ENCODE results near the gene PGK1. TPM values are rescaled to one million over a fixed set of nuclear protein-coding genes. Genes with fewer than 3 reads are reported as not detected.
"Not testable (repeated sequence)": the region's sequence is repeated elsewhere in the genome, so short reads cannot be mapped to it uniquely, and the experiment has no call there.

The PGK1 gene
- total RNA-seq (134 and 141 TPM in 2 replicates), polyA plus RNA-seq (378 and 636 TPM in 2 replicates), polyA minus RNA-seq (ENCODE audit: low replicate concordance) (353 and 405 TPM in 2 replicates)
- polyA plus RNA-seq (2012): 326 and 513 TPM in 2 replicates

GRCh38 chrX:78103623-78104446, at the start of gene PGK1:
PGK1 (plus strand) TSS chrX:78104248; CDS start chrX:78104341, 93 bp downstream.
- TF ChIP-seq EZH2 (IDR thresholded peaks at IDR 0.05; ENCODE audit: low read length, missing control alignments): no peak
- no peak for TF ChIP-seq CTCF (conservative IDR thresholded peaks at IDR 0.05 in 1 of 2, IDR thresholded peaks at IDR 0.05 in 1 of 2; ENCODE audit: low read depth in 1 of 2, low read length in 2 of 2)
- Histone ChIP-seq H3K4me3 (replicated peaks in 1 of 4; ENCODE audit: control extremely low read depth in 1 of 4, insufficient read depth in 1 of 4, low read depth in 3 of 4, low read length in 4 of 4) (peak within 1 kb of the TSS; percentile 62 to 92 (median 82)), H3K27ac (ENCODE audit: insufficient read depth, low read length) (peak within 1 kb of the TSS; percentile 95), H2AFZ (ENCODE audit: low read length) (no peak within 1 kb of the TSS), H3K9ac (ENCODE audit: insufficient read depth, low read length) (peak within 1 kb of the TSS; percentile 80), H4K20me1 (ENCODE audit: control insufficient read depth, extremely low read depth, insufficient read depth, low read length) (peaks cover 3% of the 10 kb centered on the region), H3K27me3 (ENCODE audit: control insufficient read depth, insufficient read depth, low read length) (no peaks in the 10 kb centered on the region), H3K4me1 (ENCODE audit: control insufficient read depth, extremely low read depth, insufficient read depth, low read length) (no peaks in the 10 kb centered on the region), H3K36me3 (ENCODE audit: control insufficient read depth, insufficient read depth, low read length) (no peaks in the 10 kb centered on the region), H3K9me3 (ENCODE audit: control insufficient read depth, insufficient read depth, low read depth, low read length) (no peaks in the 10 kb centered on the region), H3K79me2 (ENCODE audit: control insufficient read depth, insufficient read depth, low read length) (peaks cover 47% of the 10 kb centered on the region), H3K4me2 (ENCODE audit: extremely low read depth, insufficient read depth, low read length) (peak within 1 kb of the TSS; percentile 75)
- DNase-seq (ENCODE audit: low read depth in 2 of 2): peak; percentile 97 to 98

GRCh38 chrX:78063687-78064086, 40.4 kb upstream of the PGK1 start:
- TF ChIP-seq CTCF (conservative IDR thresholded peaks at IDR 0.05 in 1 of 2, IDR thresholded peaks at IDR 0.05 in 1 of 2; ENCODE audit: low read depth in 1 of 2, low read length in 2 of 2) (no peak), EZH2 (IDR thresholded peaks at IDR 0.05; ENCODE audit: low read length, missing control alignments) (no peak)
- no peak overlapping the region for H2AFZ ChIP-seq (ENCODE audit: low read length)
- no peak for DNase-seq (ENCODE audit: low read depth in 2 of 2)
- H3K9ac ChIP-seq (ENCODE audit: insufficient read depth, low read length): no peak overlapping the region
- peaks cover 2% of the 10 kb centered on the region for H3K4me1 ChIP-seq (ENCODE audit: control insufficient read depth, extremely low read depth, insufficient read depth, low read length)
- H3K4me3 ChIP-seq (replicated peaks in 1 of 4; ENCODE audit: control extremely low read depth in 1 of 4, insufficient read depth in 1 of 4, low read depth in 3 of 4, low read length in 4 of 4): no peak overlapping the region
- no peaks in the 10 kb centered on the region for H4K20me1 ChIP-seq (ENCODE audit: control insufficient read depth, extremely low read depth, insufficient read depth, low read length)
- H3K36me3 ChIP-seq (ENCODE audit: control insufficient read depth, insufficient read depth, low read length): no peaks in the 10 kb centered on the region
- H3K27me3 ChIP-seq (ENCODE audit: control insufficient read depth, insufficient read depth, low read length): no peaks in the 10 kb centered on the region
- H3K9me3 ChIP-seq (ENCODE audit: control insufficient read depth, insufficient read depth, low read depth, low read length): no peaks in the 10 kb centered on the region
- no peaks in the 10 kb centered on the region for H3K79me2 ChIP-seq (ENCODE audit: control insufficient read depth, insufficient read depth, low read length)
- H3K4me2 ChIP-seq (ENCODE audit: extremely low read depth, insufficient read depth, low read length): no peak overlapping the region
- no peak overlapping the region for H3K27ac ChIP-seq (ENCODE audit: insufficient read depth, low read length)

- TF ChIP-seq EZH2 (IDR thresholded peaks at IDR 0.05; ENCODE audit: low read length, missing control alignments) (no peak), CTCF (conservative IDR thresholded peaks at IDR 0.05 in 1 of 2, IDR thresholded peaks at IDR 0.05 in 1 of 2; ENCODE audit: low read depth in 1 of 2, low read length in 2 of 2) (no peak)
These were observed 39.9 kb upstream of the PGK1 start for GRCh38 chrX:78064152-78064551.

GRCh38 chrX:78064698-78065601, 39.1 kb upstream of the PGK1 start:
- not testable (repeated sequence) for H3K4me2 ChIP-seq (ENCODE audit: extremely low read depth, insufficient read depth, low read length); H3K4me1 ChIP-seq (ENCODE audit: control insufficient read depth, extremely low read depth, insufficient read depth, low read length); H3K9ac ChIP-seq (ENCODE audit: insufficient read depth, low read length); H3K9me3 ChIP-seq (ENCODE audit: control insufficient read depth, insufficient read depth, low read depth, low read length); H3K27me3 ChIP-seq (ENCODE audit: control insufficient read depth, insufficient read depth, low read length); H2AFZ ChIP-seq (ENCODE audit: low read length); H3K79me2 ChIP-seq (ENCODE audit: control insufficient read depth, insufficient read depth, low read length); H4K20me1 ChIP-seq (ENCODE audit: control insufficient read depth, extremely low read depth, insufficient read depth, low read length); H3K4me3 ChIP-seq (replicated peaks in 1 of 4; ENCODE audit: control extremely low read depth in 1 of 4, insufficient read depth in 1 of 4, low read depth in 3 of 4, low read length in 4 of 4); H3K36me3 ChIP-seq (ENCODE audit: control insufficient read depth, insufficient read depth, low read length)
- peak overlapping the region; percentile 83 for H3K27ac ChIP-seq (ENCODE audit: insufficient read depth, low read length)
- DNase-seq (ENCODE audit: low read depth in 2 of 2): peak; percentile 79 to 94

More at GRCh38 chrX:78064152-78064551, 39.9 kb upstream of the PGK1 start:
- no peaks in the 10 kb centered on the region for H4K20me1 ChIP-seq (ENCODE audit: control insufficient read depth, extremely low read depth, insufficient read depth, low read length)
- no peak overlapping the region for H3K9ac ChIP-seq (ENCODE audit: insufficient read depth, low read length)
- no peak overlapping the region for H3K4me2 ChIP-seq (ENCODE audit: extremely low read depth, insufficient read depth, low read length)
- H3K9me3 ChIP-seq (ENCODE audit: control insufficient read depth, insufficient read depth, low read depth, low read length): no peaks in the 10 kb centered on the region
- no peaks in the 10 kb centered on the region for H3K79me2 ChIP-seq (ENCODE audit: control insufficient read depth, insufficient read depth, low read length)
- no peak overlapping the region for H3K4me3 ChIP-seq (replicated peaks in 1 of 4; ENCODE audit: control extremely low read depth in 1 of 4, insufficient read depth in 1 of 4, low read depth in 3 of 4, low read length in 4 of 4)
- no peaks in the 10 kb centered on the region for H3K27me3 ChIP-seq (ENCODE audit: control insufficient read depth, insufficient read depth, low read length)
- no peak for DNase-seq (ENCODE audit: low read depth in 2 of 2)
- peaks cover 2% of the 10 kb centered on the region for H3K4me1 ChIP-seq (ENCODE audit: control insufficient read depth, extremely low read depth, insufficient read depth, low read length)
- no peak overlapping the region for H2AFZ ChIP-seq (ENCODE audit: low read length)
- no peaks in the 10 kb centered on the region for H3K36me3 ChIP-seq (ENCODE audit: control insufficient read depth, insufficient read depth, low read length)
- no peak overlapping the region for H3K27ac ChIP-seq (ENCODE audit: insufficient read depth, low read length)

All from fibroblast of lung (primary cell).